ENCODE results near the gene AGA. TPM values are rescaled to one million over a fixed set of nuclear protein-coding genes. Genes with fewer than 3 reads are reported as not detected.

The AGA gene
- total and polyA plus RNA-seq, 2 of the 8 experiments (the other 6 are each of a cell fraction or from before 2014, with no cell fraction given): 8.5 to 11.6 TPM

DNA sequence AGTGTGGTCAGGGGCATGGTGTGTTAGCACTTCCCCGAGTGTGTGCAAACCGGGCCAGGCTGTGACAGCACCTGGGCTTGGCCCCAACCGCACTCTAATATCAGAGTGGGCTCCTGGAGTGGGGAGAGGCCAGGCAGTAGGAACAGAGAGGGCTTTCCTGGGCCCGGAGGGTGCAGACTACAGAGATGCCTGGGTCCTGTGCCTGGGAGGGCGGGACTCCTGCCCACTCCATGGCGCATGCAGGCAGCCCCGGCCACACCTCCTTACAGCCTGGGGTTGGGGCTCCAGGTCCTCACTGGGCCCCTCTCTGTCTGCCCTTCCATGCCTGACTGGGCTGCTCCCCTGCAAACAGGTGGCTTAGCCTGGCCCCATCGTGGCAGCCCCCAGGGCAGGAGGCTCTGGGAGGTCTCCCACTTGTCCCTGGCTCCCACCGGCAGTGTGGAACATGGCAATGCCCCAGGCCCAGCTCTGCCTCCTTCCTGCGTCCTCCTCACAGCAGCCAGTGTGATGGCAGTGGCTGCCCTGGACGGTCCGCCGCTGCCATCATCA is 60.4 kb downstream of the AGA start (continued):
- no peak for TF ChIP-seq BCL11A (IDR thresholded peaks at IDR 0.05; ENCODE audit: low read depth in 2 of 2, low read length in 2 of 2)
- TF ChIP-seq MAFK (IDR thresholded peaks at IDR 0.05; ENCODE audit: low read depth, low read length): no peak
- TF ChIP-seq, protein P1, sequence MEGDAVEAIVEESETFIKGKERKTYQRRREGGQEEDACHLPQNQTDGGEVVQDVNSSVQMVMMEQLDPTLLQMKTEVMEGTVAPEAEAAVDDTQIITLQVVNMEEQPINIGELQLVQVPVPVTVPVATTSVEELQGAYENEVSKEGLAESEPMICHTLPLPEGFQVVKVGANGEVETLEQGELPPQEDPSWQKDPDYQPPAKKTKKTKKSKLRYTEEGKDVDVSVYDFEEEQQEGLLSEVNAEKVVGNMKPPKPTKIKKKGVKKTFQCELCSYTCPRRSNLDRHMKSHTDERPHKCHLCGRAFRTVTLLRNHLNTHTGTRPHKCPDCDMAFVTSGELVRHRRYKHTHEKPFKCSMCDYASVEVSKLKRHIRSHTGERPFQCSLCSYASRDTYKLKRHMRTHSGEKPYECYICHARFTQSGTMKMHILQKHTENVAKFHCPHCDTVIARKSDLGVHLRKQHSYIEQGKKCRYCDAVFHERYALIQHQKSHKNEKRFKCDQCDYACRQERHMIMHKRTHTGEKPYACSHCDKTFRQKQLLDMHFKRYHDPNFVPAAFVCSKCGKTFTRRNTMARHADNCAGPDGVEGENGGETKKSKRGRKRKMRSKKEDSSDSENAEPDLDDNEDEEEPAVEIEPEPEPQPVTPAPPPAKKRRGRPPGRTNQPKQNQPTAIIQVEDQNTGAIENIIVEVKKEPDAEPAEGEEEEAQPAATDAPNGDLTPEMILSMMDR (IDR thresholded peaks at IDR 0.05; ENCODE audit: control extremely low read depth in 1 of 3, insufficient read depth in 1 of 3, low read depth in 1 of 3, low read length in 3 of 3): no peak
- TF ChIP-seq RXRA (IDR thresholded peaks at IDR 0.05; ENCODE audit: insufficient read depth, low read depth, low read length): no peak
- TF ChIP-seq SP1 (IDR thresholded peaks at IDR 0.05; ENCODE audit: low read depth, low read length): no peak

Other genes with a start within 250 kb of the AGA start
- 10.8 and 11.0 TPM in 2 replicates for gene NEIL3, start 132.6 kb downstream of the AGA start, total RNA-seq (2021; fragmentation: NEBNext Ultra II Directional; extraction: Animal tissue kit (Norgen Biotek cat#: 25700))
- gene NEIL3, start 132.6 kb downstream of the AGA start, polyA plus RNA-seq (2011; rRNA removed): 3.5 and 5.5 TPM in 2 replicates